Stimulated activated naive CD8-positive, alpha-beta T cell treated with anti-CD3 and anti-CD28 coated beads, Interleukin-15, Interleukin-2, amounts not matched to agents 100 ng/mL and 50 ng/mL, for 24 hours (primary cell): ENCODE results near the gene MYO1E.

Source experiments
- H3K27ac Mint-ChIP-seq: one replicate; pipeline ENCODE4 v1.8.0; 2021; ENCODE audit warnings: mild to moderate bottlenecking, mixed read lengths
- H3K27me3 Mint-ChIP-seq: one replicate; pipeline ENCODE4 v1.8.0; 2021; ENCODE audit warnings: mixed read lengths
- H3K36me3 Mint-ChIP-seq: one replicate; pipeline ENCODE4 v1.8.0; 2021; ENCODE audit warnings: low read depth, mixed read lengths
- H3K4me1 Mint-ChIP-seq: one replicate; pipeline ENCODE4 v1.8.0; 2021; ENCODE audit warnings: low read depth, mixed read lengths
- H3K4me3 Mint-ChIP-seq: one replicate; pipeline ENCODE4 v1.8.0; 2021; ENCODE audit warnings: mild to moderate bottlenecking, mixed read lengths
- H3K9me3 Mint-ChIP-seq: one replicate; pipeline ENCODE4 v1.8.0; 2021; ENCODE audit warnings: mixed read lengths

The MYO1E gene

GRCh38 chr15:59373215-59373614, 544 bp upstream of the MYO1E start:
- H3K36me3 Mint-ChIP-seq = no peaks in the 10 kb centered on the region
- H3K4me1 Mint-ChIP-seq = peaks cover 37% of the 10 kb centered on the region
- no peak overlapping the region for H3K27ac Mint-ChIP-seq
- H3K27me3 Mint-ChIP-seq = peaks cover 48% of the 10 kb centered on the region
- H3K9me3 Mint-ChIP-seq = no peaks in the 10 kb centered on the region
- peak overlapping the region; percentile 89 for H3K4me3 Mint-ChIP-seq

DNA sequence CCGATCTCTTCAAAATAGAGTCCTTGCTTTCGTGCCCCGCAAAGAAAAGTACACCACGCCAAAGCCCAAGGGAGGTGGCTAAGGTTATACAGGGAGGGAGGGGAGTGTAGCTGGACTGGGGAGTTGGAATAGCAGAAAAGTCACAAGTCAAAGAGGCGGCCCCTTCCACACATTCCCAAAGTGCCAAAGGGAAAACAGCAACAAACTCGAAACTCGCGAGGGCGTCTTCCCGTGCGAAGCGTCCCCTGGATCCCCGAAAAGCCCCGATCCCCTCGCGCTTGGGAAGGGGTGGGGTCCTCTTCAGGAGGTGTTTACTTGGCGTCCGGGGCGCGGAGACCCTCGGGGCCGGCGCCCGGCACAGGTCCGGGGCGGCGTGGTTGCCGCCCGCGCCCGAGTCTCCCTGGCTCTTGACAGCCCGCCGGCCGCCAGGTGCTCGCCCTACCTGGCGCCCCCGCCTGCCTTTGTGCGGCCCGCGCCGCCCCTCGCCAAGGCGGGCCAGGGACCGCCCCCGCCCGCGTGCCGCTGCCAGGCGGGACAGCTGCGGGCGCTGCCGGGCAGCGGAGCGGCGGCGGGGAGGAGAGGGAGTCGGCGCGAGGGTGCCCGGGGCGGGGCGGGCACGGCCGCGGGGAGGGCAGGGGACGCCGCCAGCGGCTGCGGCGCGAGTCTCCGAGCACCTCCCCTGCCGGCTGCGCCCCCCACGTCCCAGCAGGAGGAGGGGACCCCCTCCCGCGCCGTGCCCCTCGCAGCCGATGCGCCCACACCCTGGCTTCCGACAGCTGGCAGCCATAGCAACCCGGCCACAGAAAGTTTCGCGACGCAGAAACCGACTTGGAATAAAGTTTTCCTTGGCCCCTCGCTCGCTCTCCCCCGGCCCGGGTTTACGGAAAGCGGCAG, 966 bp downstream of the MYO1E start:
- Mint-ChIP-seq H3K36me3 (no peaks in the 10 kb centered on the region), H3K27me3 (peaks cover 48% of the 10 kb centered on the region), H3K27ac (peak overlapping the region; percentile 83), H3K4me3 (peak overlapping the region; percentile 93), H3K9me3 (no peaks in the 10 kb centered on the region), H3K4me1 (peaks cover 37% of the 10 kb centered on the region)

DNA sequence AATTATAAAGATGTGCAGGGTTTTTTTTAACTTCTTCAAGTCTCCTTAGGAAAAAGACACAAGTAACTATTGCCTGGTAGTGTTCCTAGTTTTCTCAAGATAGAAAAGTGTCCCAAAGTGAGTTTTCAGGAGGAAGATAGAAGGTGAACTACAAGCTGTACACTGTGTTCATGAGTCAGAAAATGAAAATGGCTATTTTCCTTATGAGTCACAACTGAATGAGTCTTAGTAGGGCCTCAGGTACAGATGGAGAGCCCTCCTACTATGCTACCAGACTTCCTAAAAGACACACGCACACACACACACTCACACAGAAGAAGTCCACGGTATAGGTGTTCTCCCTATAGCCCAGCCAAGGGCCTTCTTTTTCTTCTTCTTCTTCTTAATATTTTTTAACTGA, 3.1 kb downstream of the MYO1E start:
- H3K9me3 Mint-ChIP-seq = no peaks in the 10 kb centered on the region
- H3K27me3 Mint-ChIP-seq = peaks cover 43% of the 10 kb centered on the region
- peaks cover 42% of the 10 kb centered on the region for H3K4me1 Mint-ChIP-seq
- no peaks in the 10 kb centered on the region for H3K36me3 Mint-ChIP-seq
- no peak overlapping the region for H3K4me3 Mint-ChIP-seq
- H3K27ac Mint-ChIP-seq = no peak overlapping the region

DNA sequence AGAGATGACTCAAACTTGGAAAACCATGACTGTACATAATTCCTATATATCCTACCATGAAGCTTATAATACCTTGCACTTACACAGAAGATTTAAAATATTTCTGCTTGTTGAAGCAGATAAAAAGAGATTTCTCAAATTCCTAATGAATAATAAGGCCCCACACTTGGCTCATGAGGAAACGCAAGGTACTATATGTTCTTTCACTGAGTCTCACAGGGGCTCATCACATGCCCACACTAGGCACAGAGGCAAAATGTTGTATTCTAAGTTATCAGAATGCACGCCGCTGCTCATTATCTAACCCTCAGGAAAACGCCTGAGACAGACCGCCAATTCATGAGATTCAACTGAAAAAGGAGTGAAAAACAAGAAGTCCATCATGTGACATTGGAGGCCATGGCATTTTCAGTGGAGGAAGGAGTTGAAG, 5.6 kb downstream of the MYO1E start:
- H3K27me3 Mint-ChIP-seq = peaks cover 22% of the 10 kb centered on the region
- peaks cover 33% of the 10 kb centered on the region for H3K4me1 Mint-ChIP-seq
- H3K9me3 Mint-ChIP-seq = no peaks in the 10 kb centered on the region
- no peaks in the 10 kb centered on the region for H3K36me3 Mint-ChIP-seq
- no peak overlapping the region for H3K27ac Mint-ChIP-seq
- no peak overlapping the region for H3K4me3 Mint-ChIP-seq

GRCh38 chr15:59366333-59367021, 6.2 kb downstream of the MYO1E start:
- Mint-ChIP-seq H3K36me3 (no peaks in the 10 kb centered on the region), H3K27ac (no peak overlapping the region), H3K27me3 (peaks cover 22% of the 10 kb centered on the region), H3K4me3 (no peak overlapping the region), H3K4me1 (peaks cover 32% of the 10 kb centered on the region), H3K9me3 (no peaks in the 10 kb centered on the region)

DNA sequence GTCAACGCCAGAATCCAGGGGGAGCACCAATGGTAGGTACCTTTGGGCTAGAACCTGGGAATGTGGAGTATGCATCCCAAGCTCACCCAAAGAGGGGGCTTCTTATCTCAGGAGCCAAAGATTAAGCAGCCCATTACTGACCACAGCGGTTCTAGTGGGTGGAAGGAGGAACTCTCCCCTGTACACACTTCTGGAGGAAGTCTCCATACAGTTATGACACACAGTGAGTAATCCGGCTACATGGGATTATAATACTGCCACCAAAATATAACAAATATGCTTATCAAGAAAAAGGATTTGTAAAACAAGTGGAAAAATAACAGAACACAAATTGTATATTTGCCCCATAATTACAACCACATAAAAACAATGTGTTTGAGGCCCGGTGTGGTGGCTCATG, 8.4 kb downstream of the MYO1E start:
- H3K27me3 Mint-ChIP-seq = peaks cover 5% of the 10 kb centered on the region
- no peak overlapping the region for H3K4me3 Mint-ChIP-seq
- H3K36me3 Mint-ChIP-seq = no peaks in the 10 kb centered on the region
- no peak overlapping the region for H3K27ac Mint-ChIP-seq
- H3K9me3 Mint-ChIP-seq = no peaks in the 10 kb centered on the region
- peaks cover 10% of the 10 kb centered on the region for H3K4me1 Mint-ChIP-seq

DNA sequence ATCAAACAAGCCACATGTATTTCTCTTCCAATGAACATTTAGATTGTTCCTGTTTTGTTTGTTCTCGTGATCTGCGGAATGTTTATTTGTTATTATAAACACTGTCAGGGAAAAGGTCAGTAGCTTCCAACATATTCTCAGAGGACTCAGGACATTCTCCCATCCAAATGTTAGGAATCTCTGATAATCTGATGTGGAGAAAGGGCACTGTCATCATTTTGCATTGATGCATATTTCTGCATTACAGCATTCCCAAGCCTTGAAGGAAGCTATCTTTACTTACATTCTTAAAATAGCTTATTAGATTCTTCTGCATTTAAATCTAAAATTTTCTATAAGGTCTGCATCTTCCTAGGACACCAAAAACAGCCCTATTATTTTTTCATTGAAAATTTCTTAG, 10.3 kb downstream of the MYO1E start:
- H3K36me3 Mint-ChIP-seq = no peaks in the 10 kb centered on the region
- no peaks in the 10 kb centered on the region for H3K9me3 Mint-ChIP-seq
- H3K4me3 Mint-ChIP-seq = no peak overlapping the region
- peaks cover 6% of the 10 kb centered on the region for H3K27me3 Mint-ChIP-seq
- peaks cover 10% of the 10 kb centered on the region for H3K4me1 Mint-ChIP-seq
- H3K27ac Mint-ChIP-seq = no peak overlapping the region

DNA sequence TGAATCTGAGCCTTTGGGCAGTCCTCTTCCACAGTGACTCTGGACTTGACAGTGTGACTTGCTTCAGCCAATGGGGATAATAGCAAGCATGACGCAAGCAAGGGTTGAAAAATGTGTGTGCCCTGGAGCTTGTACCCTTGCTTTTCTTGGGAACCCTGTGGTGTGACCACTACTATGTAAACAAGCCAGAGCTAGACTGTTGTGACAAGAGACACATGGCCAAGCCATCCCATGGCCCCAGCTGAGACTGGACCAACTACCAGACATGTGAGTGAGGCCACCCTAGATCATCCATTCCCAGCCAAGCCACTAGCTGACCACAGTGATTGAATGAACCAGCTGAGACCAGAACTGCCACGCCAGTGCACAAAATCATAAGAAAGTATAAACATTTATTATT, 11.8 kb downstream of the MYO1E start:
- H3K27ac Mint-ChIP-seq = no peak overlapping the region
- H3K9me3 Mint-ChIP-seq = no peaks in the 10 kb centered on the region
- H3K27me3 Mint-ChIP-seq = peaks cover 6% of the 10 kb centered on the region
- H3K4me1 Mint-ChIP-seq = peaks cover 10% of the 10 kb centered on the region
- no peak overlapping the region for H3K4me3 Mint-ChIP-seq
- no peaks in the 10 kb centered on the region for H3K36me3 Mint-ChIP-seq

- H3K27me3 Mint-ChIP-seq = peaks cover 6% of the 10 kb centered on the region
- H3K4me3 Mint-ChIP-seq = no peak overlapping the region
- H3K4me1 Mint-ChIP-seq = peaks cover 16% of the 10 kb centered on the region
- no peaks in the 10 kb centered on the region for H3K36me3 Mint-ChIP-seq
- no peak overlapping the region for H3K27ac Mint-ChIP-seq
- H3K9me3 Mint-ChIP-seq = no peaks in the 10 kb centered on the region
Observed at GRCh38 chr15:59360305-59360704, 12.4 kb downstream of the MYO1E start.

GRCh38 chr15:59355730-59356129, 16.9 kb downstream of the MYO1E start:
- H3K36me3 Mint-ChIP-seq = no peaks in the 10 kb centered on the region
- no peak overlapping the region for H3K27ac Mint-ChIP-seq
- H3K4me3 Mint-ChIP-seq = no peak overlapping the region
- H3K4me1 Mint-ChIP-seq = peaks cover 60% of the 10 kb centered on the region
- H3K9me3 Mint-ChIP-seq = no peaks in the 10 kb centered on the region
- peaks cover 6% of the 10 kb centered on the region for H3K27me3 Mint-ChIP-seq

- no peaks in the 10 kb centered on the region for H3K9me3 Mint-ChIP-seq
- peaks cover 72% of the 10 kb centered on the region for H3K4me1 Mint-ChIP-seq
- H3K4me3 Mint-ChIP-seq = peak overlapping the region; percentile 58
- no peaks in the 10 kb centered on the region for H3K36me3 Mint-ChIP-seq
- H3K27ac Mint-ChIP-seq = peak overlapping the region; percentile 70
- peaks cover 7% of the 10 kb centered on the region for H3K27me3 Mint-ChIP-seq
Observed at GRCh38 chr15:59354417-59355031, 18.1 kb downstream of the MYO1E start.

DNA sequence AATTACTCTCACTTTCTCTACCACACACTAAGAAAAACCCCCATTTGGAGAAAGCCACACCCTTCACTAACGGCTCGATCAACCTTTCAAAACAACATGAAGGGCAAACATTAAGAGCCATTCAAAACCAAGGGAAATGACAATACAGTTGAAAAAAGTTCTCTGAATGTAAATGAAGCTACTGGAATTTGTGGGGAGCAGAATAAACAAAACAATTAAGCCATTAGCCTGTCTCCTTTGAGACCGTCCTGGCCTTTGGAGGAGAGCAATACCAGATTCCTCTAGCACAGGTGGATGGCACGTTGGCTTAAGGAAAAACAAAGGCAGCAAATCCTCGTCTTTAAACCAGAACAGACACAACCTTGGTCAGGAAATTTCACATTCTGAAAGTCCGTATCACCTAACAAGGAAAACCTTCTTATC, 18.7 kb downstream of the MYO1E start:
- H3K36me3 Mint-ChIP-seq = no peaks in the 10 kb centered on the region
- peaks cover 76% of the 10 kb centered on the region for H3K4me1 Mint-ChIP-seq
- peaks cover 9% of the 10 kb centered on the region for H3K27me3 Mint-ChIP-seq
- peak overlapping the region; percentile 58 for H3K4me3 Mint-ChIP-seq
- peak overlapping the region; percentile 70 for H3K27ac Mint-ChIP-seq
- H3K9me3 Mint-ChIP-seq = no peaks in the 10 kb centered on the region

DNA sequence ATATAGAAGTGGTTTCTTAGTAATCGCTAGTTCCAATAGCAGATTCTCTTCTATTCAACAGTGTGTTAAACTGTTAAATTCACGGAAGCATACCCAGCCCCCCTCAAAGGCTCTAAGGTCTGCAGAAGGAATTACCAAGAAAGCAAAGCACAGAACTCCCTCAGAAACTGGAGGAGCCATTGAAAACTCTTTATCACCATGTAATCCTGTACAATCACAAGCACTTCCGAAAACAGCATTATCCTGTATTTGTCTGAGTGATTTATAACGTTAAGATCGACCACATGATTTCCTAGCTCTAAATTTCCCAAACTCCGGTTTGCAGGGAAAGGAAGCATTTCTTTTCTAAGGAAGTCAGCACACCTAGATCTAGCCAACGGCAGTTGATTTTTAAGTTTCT, 20.0 kb downstream of the MYO1E start:
- no peak overlapping the region for H3K4me3 Mint-ChIP-seq
- H3K9me3 Mint-ChIP-seq = no peaks in the 10 kb centered on the region
- H3K27me3 Mint-ChIP-seq = peaks cover 4% of the 10 kb centered on the region
- peaks cover 78% of the 10 kb centered on the region for H3K4me1 Mint-ChIP-seq
- H3K27ac Mint-ChIP-seq = no peak overlapping the region
- no peaks in the 10 kb centered on the region for H3K36me3 Mint-ChIP-seq

- peaks cover 82% of the 10 kb centered on the region for H3K4me1 Mint-ChIP-seq
- H3K27me3 Mint-ChIP-seq = peaks cover 4% of the 10 kb centered on the region
- H3K27ac Mint-ChIP-seq = no peak overlapping the region
- no peaks in the 10 kb centered on the region for H3K9me3 Mint-ChIP-seq
- no peak overlapping the region for H3K4me3 Mint-ChIP-seq
- H3K36me3 Mint-ChIP-seq = no peaks in the 10 kb centered on the region
Observed at GRCh38 chr15:59352189-59352588, 20.5 kb downstream of the MYO1E start.

DNA sequence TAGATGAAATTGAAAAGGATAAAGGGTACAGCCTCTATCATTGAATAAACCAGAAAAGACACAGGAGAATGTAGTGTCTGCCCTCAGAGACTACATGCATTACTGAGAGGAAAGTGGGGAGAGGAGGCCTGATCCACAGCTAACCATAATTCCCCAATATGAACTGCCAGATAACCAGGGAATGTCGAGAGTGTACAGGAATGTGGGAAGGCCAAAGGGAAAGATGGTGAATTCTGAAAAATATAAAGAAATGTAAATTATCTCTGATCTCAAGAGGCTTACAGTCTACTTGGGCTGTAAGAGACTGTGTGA, 22.3 kb downstream of the MYO1E start:
- no peaks in the 10 kb centered on the region for H3K36me3 Mint-ChIP-seq
- peaks cover 4% of the 10 kb centered on the region for H3K27me3 Mint-ChIP-seq
- H3K9me3 Mint-ChIP-seq = no peaks in the 10 kb centered on the region
- peak overlapping the region; percentile 81 for H3K27ac Mint-ChIP-seq
- peaks cover 72% of the 10 kb centered on the region for H3K4me1 Mint-ChIP-seq
- peak overlapping the region; percentile 18 for H3K4me3 Mint-ChIP-seq
